Non-pigmented ciliary epithelial cell (primary cell): ENCODE data around the gene IGSF3.
A peak's percentile ranks its signal among the peaks of the same experiment; 100 is the strongest.

ENCODE experiments used
- DNase-seq: peaks from one replicate; pipeline ENCODE4 v3.0.0-alpha.2; 2010; ENCODE audit warnings: low read depth

IGSF3 gene

GRCh38 chr1:116556289-116557006 is 111.1 kb downstream of the IGSF3 start:
- peak; percentile 93 for DNase-seq

GRCh38 chr1:116554924-116555323 is 112.6 kb downstream of the IGSF3 start:
- no peak for DNase-seq

DNA sequence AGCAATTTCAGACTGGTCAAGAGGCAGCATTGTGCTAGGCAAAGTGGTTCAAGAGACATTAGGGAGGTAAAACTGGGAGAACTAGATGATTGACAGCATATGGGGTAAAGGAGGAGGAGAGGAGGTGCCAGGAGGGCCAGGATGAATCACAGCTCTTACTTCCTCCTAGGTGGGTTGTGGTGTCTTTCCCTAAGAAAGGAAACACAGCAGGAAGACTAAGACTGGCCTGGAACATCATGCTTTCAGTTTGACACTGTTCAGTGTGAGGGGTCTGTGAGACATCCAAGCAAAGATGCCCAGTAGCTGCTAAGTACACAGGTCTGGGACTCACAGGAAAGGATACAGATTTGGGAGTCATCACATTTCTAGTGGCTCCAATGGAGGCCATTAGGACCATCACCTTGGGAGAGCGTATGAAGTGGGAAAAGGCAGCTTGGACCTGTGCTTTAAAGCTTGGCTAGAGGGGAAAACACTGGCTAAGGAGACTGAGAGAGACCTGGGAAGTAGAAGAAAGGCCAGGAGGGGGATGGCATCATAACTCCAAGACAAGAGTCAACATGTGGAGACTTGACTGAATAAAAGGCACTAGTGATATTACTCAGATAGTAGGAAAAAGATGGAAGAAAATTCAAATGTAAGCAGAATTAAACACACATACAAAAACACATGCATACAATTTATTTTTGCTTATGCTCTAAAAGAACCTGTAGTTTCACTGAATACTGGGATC is 114.0 kb downstream of the IGSF3 start:
- DNase-seq: no peak

- DNase-seq: no peak
Observed at GRCh38 chr1:116546354-116546977, 121.1 kb downstream of the IGSF3 start.

- no peak for DNase-seq
Observed at GRCh38 chr1:116545359-116545705, 122.2 kb downstream of the IGSF3 start.

GRCh38 chr1:116544588-116545358 is 122.8 kb downstream of the IGSF3 start:
- DNase-seq: no peak

DNA sequence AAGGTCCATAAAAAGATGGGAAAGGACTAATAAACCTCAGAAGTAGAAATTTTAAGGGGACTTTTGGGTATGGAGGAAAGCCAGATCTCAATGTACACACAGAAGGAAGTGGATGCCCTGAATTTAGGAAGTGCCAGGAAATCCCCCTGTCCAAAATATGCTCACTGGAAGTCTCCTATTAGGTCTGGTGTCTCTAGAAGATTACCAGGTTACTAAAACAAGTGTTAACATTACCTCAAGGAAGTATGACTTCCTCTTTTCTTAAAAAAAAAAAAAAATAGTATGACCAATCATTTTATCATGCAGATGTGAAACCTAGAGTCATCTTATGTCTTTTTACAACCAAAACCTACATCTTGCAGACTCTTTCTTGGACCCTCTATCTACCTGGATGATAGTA is 127.4 kb downstream of the IGSF3 start:
- no peak for DNase-seq

DNA sequence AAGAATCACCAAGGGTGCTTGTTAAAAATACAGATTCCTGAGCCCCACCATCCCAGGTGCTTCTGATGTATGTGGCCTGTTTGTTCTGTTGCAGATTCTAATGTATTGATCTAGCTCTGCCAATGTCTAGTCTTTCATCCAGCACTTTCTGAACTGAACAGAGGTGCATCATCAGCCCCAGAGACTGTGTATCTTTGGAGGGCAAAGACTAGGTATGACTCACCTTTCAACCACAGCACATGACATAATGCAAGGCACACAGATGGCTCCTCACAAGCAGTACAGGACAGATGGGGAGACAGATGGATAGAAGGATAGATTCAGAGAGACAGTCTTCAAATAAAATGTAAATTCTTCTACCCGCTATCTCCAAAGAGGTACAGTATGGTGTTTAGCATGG is 129.0 kb downstream of the IGSF3 start:
- DNase-seq: no peak

- no peak for DNase-seq
Observed at GRCh38 chr1:116537898-116538297, 129.6 kb downstream of the IGSF3 start.

GRCh38 chr1:116537040-116537831 is 130.3 kb downstream of the IGSF3 start:
- no peak for DNase-seq

DNA sequence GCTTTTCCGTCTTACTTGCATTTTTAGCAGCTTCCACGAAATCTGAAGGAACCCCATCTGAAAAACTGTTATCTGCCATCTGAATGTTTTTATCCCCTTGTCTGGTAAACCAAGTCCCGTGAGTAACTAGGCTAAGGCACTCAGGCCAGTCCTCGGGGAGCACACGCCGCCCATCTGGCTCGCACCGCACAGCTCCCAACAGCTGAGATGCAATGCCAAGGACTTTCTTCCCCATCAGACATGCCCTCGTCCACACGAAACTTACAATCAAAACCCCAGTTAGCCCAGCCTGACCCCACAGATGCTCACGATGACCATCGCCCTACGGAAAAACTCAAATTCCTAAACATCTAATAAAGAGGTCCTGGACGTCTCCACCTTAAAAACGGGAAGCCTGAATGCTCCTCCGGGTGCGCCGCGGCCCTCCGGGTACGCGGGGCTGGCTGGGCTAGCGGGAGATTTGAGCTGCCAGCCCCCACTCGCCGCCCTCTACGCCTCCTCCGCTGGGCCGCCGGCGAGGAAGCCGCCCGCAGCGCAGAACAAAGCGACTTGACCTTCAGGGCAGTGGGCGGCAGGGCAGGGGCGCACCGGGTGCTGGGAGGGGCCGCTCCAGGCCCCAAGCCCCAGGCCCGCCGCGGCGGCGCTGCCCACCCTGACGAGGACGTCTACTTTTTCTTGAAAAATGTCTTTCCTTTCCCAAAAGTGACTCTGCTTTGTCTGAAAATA is 133.4 kb downstream of the IGSF3 start:
- no peak for DNase-seq

- DNase-seq: no peak
Observed at GRCh38 chr1:116533429-116533820, 134.1 kb downstream of the IGSF3 start.

GRCh38 chr1:116532671-116533428 is 134.7 kb downstream of the IGSF3 start:
- no peak for DNase-seq

GRCh38 chr1:116531917-116532316 is 135.6 kb downstream of the IGSF3 start:
- no peak for DNase-seq

- no peak for DNase-seq
Observed at GRCh38 chr1:116529681-116530080, 137.9 kb downstream of the IGSF3 start.

GRCh38 chr1:116529199-116529631 is 138.3 kb downstream of the IGSF3 start:
- no peak for DNase-seq

DNA sequence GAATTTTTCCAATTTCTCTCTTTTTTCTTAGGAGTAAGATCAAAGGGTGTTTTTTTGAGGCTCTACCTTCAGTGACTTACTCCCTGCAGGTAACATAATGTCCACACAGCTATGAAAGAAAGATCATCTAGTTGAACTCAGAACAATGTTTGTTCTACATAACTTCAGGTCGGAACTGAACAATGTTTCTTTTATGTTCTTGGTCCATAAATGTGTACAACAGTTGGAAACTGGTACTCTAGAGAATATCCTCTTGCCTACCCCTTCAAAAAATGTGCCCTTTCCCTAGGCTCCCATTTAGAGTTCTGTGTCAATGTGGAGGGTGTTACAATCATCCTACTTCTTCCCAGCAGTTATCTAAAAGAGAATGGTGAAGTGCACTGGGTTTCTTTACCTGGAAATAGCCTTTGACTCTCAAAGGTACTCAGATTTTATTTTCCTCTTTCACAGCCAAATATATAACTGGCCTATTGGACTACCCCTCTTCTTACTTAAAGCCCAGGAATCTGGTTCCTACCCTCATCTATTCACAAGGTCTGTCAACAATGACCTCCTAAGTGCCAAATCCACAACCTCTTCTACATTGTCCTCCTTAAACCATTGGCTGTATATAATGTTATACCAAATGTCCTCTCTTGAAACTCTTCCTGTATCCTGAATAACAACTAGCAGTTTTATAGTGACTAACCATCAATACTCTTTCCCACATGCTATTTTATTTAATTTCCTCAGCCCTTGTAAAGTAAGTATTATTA is 139.0 kb downstream of the IGSF3 start:
- no peak for DNase-seq

DNA sequence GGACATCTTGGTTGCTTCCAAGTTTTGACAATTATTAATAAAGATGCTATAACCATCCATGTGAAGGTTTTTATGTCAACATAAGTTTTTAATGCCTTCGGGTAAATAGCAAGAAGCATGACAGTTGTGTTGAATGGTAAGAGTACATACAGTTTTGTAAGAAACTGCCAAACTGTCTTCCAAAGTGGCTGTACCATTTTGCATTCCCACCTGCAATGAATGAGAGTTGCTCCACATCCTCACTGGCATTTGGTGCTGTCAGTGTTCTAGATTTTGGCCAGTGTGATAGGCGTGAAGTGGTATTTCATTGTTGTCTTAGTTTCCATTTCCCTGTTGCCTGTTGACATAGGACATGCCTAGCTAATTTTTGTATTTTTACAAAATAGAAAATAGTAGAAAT is 142.1 kb downstream of the IGSF3 start:
- DNase-seq: no peak
